SHP77 treated with DMSO at 0.1 percent for 48 hours (cell line): ENCODE measurements around the gene MYO5A.
"Not testable (repeated sequence)": the region's sequence is repeated elsewhere in the genome, so short reads cannot be mapped to it uniquely, and the experiment has no call there.

Experiments
- DNase-seq: peaks from one replicate; lab custom pipeline; 2025; lab: John Stamatoyannopoulos, UW

MYO5A gene

GRCh38 chr15:52505151-52505550 lies 23.5 kb downstream of the MYO5A start:
- DNase-seq: no peak

- no peak for DNase-seq
These were observed 24.7 kb downstream of the MYO5A start for GRCh38 chr15:52503788-52504496.

GRCh38 chr15:52502608-52503007 lies 26.1 kb downstream of the MYO5A start:
- no peak for DNase-seq

- no peak for DNase-seq
These were observed 29.2 kb downstream of the MYO5A start for GRCh38 chr15:52499506-52499905.

- DNase-seq: no peak
These were observed 30.0 kb downstream of the MYO5A start for GRCh38 chr15:52498706-52499105.

GRCh38 chr15:52496776-52497470 lies 31.8 kb downstream of the MYO5A start:
- no peak for DNase-seq

- DNase-seq: no peak
These were observed 32.5 kb downstream of the MYO5A start for GRCh38 chr15:52496175-52496574.

- DNase-seq: no peak
These were observed 33.6 kb downstream of the MYO5A start for GRCh38 chr15:52495125-52495524.

GRCh38 chr15:52493968-52494367 lies 34.7 kb downstream of the MYO5A start:
- DNase-seq: no peak

- DNase-seq: no peak
These were observed 36.5 kb downstream of the MYO5A start for GRCh38 chr15:52492132-52492531.

GRCh38 chr15:52491472-52491871 lies 37.2 kb downstream of the MYO5A start:
- DNase-seq: no peak

GRCh38 chr15:52489430-52489829 lies 39.2 kb downstream of the MYO5A start:
- DNase-seq: not testable (repeated sequence)

GRCh38 chr15:52488830-52489229 lies 39.9 kb downstream of the MYO5A start:
- no peak for DNase-seq

- no peak for DNase-seq
These were observed 42.4 kb downstream of the MYO5A start for GRCh38 chr15:52486003-52486996.

- no peak for DNase-seq
These were observed 43.4 kb downstream of the MYO5A start for GRCh38 chr15:52485290-52485689.

GRCh38 chr15:52483707-52484106 lies 45.0 kb downstream of the MYO5A start:
- DNase-seq: no peak

- DNase-seq: no peak
These were observed 46.8 kb downstream of the MYO5A start for GRCh38 chr15:52481915-52482314.

GRCh38 chr15:52480990-52481389 lies 47.7 kb downstream of the MYO5A start:
- no peak for DNase-seq

- DNase-seq: no peak
These were observed 62.0 kb downstream of the MYO5A start for GRCh38 chr15:52466716-52467115.

- DNase-seq: no peak
These were observed 62.5 kb downstream of the MYO5A start for GRCh38 chr15:52466134-52466701.

GRCh38 chr15:52464478-52464877 lies 64.2 kb downstream of the MYO5A start:
- no peak for DNase-seq

GRCh38 chr15:52464040-52464439 lies 64.6 kb downstream of the MYO5A start:
- no peak for DNase-seq
